Measurements from ENCODE around the gene CCDC150.
A peak's percentile ranks its signal among the peaks of the same experiment; 100 is the strongest.

CCDC150 gene

DNA sequence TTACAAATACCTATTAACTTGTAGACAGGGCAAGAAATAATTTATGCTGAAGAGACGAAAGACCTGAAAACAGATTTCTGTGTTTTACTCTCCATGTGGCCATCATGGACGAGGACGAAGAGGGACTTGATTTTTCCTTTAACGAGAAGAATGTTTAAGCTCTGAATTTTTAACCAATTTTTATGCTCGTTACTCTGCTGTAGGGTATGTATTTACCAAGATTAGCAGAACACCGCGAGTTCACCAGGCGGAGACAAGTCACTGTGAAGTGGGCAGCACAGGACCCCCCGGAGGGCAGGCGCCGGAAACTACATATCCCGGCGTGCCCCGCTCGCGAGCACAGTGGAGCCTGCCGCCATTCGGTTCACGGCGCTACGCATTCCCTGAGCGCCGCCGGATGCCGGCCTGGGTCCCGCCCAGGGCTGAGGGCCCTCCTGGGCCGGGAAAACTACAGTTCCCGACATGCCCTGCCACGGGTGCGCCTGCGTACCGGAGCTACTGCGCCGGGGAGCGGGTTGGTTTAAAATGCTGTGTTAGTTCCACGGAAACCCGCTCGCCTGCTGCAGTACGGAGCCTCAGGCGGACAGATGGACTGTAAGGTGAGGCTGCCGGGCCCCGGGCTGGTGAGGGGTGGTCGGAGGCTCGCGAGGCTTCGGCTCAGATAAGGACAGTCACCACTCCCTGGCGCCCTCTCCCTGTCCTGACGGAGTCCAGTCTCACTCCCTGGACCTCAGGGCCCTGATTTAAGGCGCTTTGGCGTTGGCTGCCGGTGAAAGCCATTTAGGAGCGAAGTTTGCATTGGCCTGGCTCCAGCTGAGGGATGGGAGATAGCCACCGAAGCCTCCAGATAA, at the start of gene CCDC150:
TSS of gene CCDC150 (plus strand) at position 536 of the 851 bp plus-strand sequence. CDS start at position 588, 52 bp downstream.
- Histone ChIP-seq H3K27me3 (ENCODE audit: control insufficient read depth, insufficient read depth, low read length) (no peaks in the 10 kb centered on the region), H3K27ac (ENCODE audit: low read length) (no peak within 1 kb of the TSS), H3K36me3 (ENCODE audit: control insufficient read depth, insufficient read depth, low read length) (no peaks in the 10 kb centered on the region), H3K4me3 (ENCODE audit: low read length) (peak within 1 kb of the TSS; percentile 92; the same call in 1 of the 2 replicates), H3K9me3 (ENCODE audit: control insufficient read depth, insufficient read depth, low read length) (no peaks in the 10 kb centered on the region), H3K4me1 (ENCODE audit: control insufficient read depth, insufficient read depth, low read length) (0 out of 2 replicates have a peak, but pooled peaks cover 2% of the 10 kb centered on the region)
- peak; percentile 79 for DNase-seq (ENCODE audit: low read depth, low spot score)
- WGBS (ENCODE audit: insufficient coverage, insufficient read length): no CpG with 5 or more reads among the region's 53 CpGs

DNA sequence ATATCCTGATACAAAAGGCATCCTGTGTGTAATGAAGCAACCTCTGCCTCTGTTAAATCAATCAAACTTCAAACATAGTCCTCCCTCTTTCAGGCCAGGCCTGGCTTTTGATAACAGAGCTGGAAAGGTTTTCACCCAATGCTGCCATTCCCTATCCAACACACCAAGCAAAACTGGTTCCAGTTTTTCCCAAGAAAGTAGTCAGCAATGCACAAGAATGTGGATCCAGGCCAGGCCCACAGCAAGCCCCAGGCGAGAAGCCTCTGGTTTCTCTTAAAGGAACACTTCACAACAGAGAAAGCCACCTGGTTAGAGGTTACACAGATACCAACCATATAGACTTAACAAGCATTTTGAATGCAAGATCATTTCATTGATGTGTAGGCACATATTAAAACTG, 49.2 kb upstream of the CCDC150 start:
- Histone ChIP-seq H3K27ac (ENCODE audit: low read length) (no peak overlapping the region), H3K9me3 (ENCODE audit: control insufficient read depth, insufficient read depth, low read length) (no peaks in the 10 kb centered on the region), H3K36me3 (ENCODE audit: control insufficient read depth, insufficient read depth, low read length) (no peaks in the 10 kb centered on the region), H3K27me3 (ENCODE audit: control insufficient read depth, insufficient read depth, low read length) (peaks cover 4% of the 10 kb centered on the region; the same call in 1 of the 2 replicates), H3K4me1 (ENCODE audit: control insufficient read depth, insufficient read depth, low read length) (no peaks in the 10 kb centered on the region), H3K4me3 (ENCODE audit: low read length) (no peak overlapping the region)
- WGBS (ENCODE audit: insufficient coverage, insufficient read length): no CpG with 5 or more reads among the region's 1 CpG
- no peak for DNase-seq (ENCODE audit: low read depth, low spot score)

DNA sequence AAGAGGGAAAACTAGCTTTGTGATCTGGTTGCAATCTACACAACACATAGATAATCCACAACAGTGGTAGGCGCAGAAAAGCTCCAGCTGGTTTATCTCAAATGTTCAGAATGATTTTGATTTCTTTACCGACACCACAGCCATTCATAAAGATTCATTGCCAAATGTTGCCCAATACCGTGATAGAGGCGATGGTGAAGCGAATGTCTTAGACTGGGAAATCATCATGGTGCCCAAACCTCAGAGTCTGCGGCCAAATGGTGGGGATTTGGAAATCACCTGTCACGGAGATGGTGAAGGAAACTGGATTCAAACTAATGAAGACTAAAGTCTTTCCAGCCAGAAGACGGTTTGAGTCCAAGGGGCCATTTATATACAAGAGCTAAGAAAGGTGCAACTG, 48.5 kb upstream of the CCDC150 start:
- DNase-seq (ENCODE audit: low read depth, low spot score): no peak
- Histone ChIP-seq H3K9me3 (ENCODE audit: control insufficient read depth, insufficient read depth, low read length) (no peaks in the 10 kb centered on the region), H3K27ac (ENCODE audit: low read length) (no peak overlapping the region), H3K27me3 (ENCODE audit: control insufficient read depth, insufficient read depth, low read length) (peaks cover 4% of the 10 kb centered on the region; the same call in 1 of the 2 replicates), H3K4me1 (ENCODE audit: control insufficient read depth, insufficient read depth, low read length) (no peaks in the 10 kb centered on the region), H3K36me3 (ENCODE audit: control insufficient read depth, insufficient read depth, low read length) (no peaks in the 10 kb centered on the region), H3K4me3 (ENCODE audit: low read length) (no peak overlapping the region)
- no CpG with 5 or more reads among the region's 8 CpGs for WGBS (ENCODE audit: insufficient coverage, insufficient read length)

DNA sequence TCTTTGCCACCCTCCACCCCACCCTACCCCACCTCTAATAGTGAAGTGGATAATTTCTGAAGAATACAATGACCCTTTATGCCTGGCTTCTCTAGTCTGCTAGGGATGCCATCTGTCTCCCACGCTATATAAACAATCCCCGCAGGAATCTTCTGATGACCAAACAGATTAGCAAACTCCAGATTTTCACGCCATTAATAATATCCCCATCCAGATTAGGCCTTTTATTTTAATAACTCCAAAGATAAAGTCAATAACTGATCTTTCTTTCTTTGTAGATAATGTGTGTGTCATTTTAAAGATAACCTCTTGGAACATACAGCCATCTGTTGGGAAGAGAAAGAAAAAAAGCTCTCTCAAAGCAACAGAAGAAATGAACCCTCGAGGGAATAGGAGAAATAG, 47.9 kb upstream of the CCDC150 start:
- Histone ChIP-seq H3K27me3 (ENCODE audit: control insufficient read depth, insufficient read depth, low read length) (peaks cover 4% of the 10 kb centered on the region; the same call in 1 of the 2 replicates), H3K4me3 (ENCODE audit: low read length) (no peak overlapping the region), H3K4me1 (ENCODE audit: control insufficient read depth, insufficient read depth, low read length) (no peaks in the 10 kb centered on the region), H3K36me3 (ENCODE audit: control insufficient read depth, insufficient read depth, low read length) (no peaks in the 10 kb centered on the region), H3K27ac (ENCODE audit: low read length) (no peak overlapping the region), H3K9me3 (ENCODE audit: control insufficient read depth, insufficient read depth, low read length) (no peaks in the 10 kb centered on the region)
- 100% methylated on average over 1 of the region's 4 CpGs for WGBS (ENCODE audit: insufficient coverage, insufficient read length)
- no peak for DNase-seq (ENCODE audit: low read depth, low spot score)

DNA sequence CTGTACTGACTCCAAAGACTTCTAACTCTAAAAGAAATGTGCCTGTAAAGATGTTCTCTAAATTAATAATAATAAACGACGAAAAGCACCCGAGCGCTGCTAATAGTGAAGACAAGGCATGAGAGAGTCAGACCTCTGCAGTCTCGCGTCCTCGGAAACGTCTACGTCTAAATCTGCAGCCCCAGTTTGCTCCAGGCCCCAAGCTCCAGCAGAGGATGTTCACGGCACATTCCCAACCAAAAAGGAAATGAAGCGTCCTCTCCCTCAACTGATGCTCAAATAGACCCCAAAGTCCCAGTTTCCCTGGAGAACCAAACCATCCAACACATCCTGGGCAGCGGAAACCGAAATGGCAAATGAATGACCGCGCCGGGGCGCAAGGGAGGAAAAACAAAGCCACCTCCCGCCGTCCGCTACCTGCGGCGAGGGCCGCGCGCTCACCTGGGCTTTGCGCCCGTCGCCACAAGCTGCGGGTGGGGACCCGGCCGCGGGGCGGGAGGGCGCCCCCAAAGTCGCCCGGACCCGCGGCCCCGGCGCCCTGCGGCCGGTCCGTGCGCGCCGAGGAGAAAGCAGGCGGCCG, 47.1 kb upstream of the CCDC150 start:
- peak; percentile 18 for DNase-seq (ENCODE audit: low read depth, low spot score)
- peaks cover 4% of the 10 kb centered on the region; the same call in 1 of the 2 replicates for H3K27me3 ChIP-seq (ENCODE audit: control insufficient read depth, insufficient read depth, low read length)
- H3K36me3 ChIP-seq (ENCODE audit: control insufficient read depth, insufficient read depth, low read length): no peaks in the 10 kb centered on the region
- H3K9me3 ChIP-seq (ENCODE audit: control insufficient read depth, insufficient read depth, low read length): no peaks in the 10 kb centered on the region
- no peak overlapping the region for H3K27ac ChIP-seq (ENCODE audit: low read length)
- no peaks in the 10 kb centered on the region for H3K4me1 ChIP-seq (ENCODE audit: control insufficient read depth, insufficient read depth, low read length)
- peak overlapping the region; percentile 88 for H3K4me3 ChIP-seq (ENCODE audit: low read length)
- WGBS (ENCODE audit: insufficient coverage, insufficient read length): no CpG with 5 or more reads among the region's 48 CpGs

DNA sequence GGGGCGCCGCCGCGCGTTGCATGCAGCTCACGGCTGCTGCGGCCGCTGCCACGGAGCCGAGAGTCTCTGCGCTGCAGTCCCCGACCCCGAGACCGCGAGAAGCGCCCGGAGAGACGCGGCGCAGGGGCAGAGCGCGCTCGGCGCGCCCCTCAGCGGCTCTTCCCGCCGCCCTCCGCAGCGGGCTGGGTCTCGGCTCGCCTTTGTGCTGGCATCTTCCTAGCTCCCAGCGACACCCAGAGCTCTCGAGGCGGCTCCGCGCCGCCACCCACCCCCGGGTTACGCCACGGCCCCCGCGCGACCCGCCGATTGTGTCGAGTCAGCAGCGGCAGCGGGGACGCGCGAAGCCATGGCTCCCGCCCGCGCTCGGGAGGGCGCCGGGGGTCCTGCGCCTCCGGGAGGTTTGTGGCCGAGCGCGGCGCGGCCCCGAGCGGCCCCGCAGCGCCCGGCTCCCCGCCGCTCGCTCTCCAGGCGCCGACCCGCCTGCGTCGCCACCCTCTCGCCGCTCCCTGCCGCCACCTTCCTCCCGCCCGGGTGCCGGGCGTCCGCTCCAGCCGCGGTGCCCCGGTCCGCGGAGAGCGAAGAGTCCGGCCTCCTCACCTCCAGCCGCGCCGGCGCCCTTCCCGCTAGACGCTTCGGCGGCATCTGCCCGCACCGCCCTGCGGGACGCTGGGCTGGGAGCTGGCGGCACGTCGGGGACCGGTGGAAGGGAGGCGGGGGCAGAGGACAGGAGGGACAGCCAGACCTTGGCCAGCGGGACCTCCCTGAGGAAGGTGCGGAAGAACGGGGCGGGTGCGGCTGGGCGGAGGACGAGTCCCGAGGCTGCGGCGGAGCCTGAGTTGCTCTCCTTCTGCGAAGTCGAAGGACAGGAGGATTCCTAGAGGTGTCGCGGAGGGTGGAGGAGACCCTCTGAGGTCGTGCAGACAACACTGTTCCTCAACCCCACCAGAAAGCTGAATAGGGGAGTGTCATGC, 46.3 kb upstream of the CCDC150 start, which contains the start of gene HECW2:
TSS of gene HECW2 (minus strand) at position 644 of the 971 bp plus-strand sequence.
- H3K9me3 ChIP-seq (ENCODE audit: control insufficient read depth, insufficient read depth, low read length): no peaks in the 10 kb centered on the region
- no peak within 1 kb of the TSS for H3K27ac ChIP-seq (ENCODE audit: low read length)
- DNase-seq (ENCODE audit: low read depth, low spot score): peak; percentile 13
- H3K36me3 ChIP-seq (ENCODE audit: control insufficient read depth, insufficient read depth, low read length): no peaks in the 10 kb centered on the region
- H3K27me3 ChIP-seq (ENCODE audit: control insufficient read depth, insufficient read depth, low read length): peaks cover 4% of the 10 kb centered on the region; the same call in 1 of the 2 replicates
- peak within 1 kb of the TSS; percentile 88 for H3K4me3 ChIP-seq (ENCODE audit: low read length)
- WGBS (ENCODE audit: insufficient coverage, insufficient read length): no CpG with 5 or more reads among the region's 125 CpGs
- H3K4me1 ChIP-seq (ENCODE audit: control insufficient read depth, insufficient read depth, low read length): no peaks in the 10 kb centered on the region

DNA sequence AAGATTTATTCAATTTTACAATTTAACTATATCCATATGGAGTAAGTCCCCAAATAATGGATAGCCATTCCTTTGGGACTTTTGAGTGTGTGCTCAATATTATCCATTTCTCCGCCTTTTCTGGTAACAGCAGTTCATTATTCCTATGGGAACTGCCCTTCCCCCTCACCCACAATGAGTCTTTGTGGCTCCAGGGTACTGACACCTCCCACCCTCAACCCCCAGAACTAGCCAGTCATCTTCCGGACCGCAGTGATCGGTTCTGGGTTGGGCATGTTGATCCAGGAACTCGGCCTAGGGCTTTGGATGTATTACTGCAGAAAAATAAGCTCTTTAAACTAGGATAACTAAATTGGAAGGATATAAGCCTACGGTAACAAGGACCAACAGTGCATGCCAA, 45.4 kb upstream of the CCDC150 start:
- no peak for DNase-seq (ENCODE audit: low read depth, low spot score)
- Histone ChIP-seq H3K27me3 (ENCODE audit: control insufficient read depth, insufficient read depth, low read length) (peaks cover 4% of the 10 kb centered on the region; the same call in 1 of the 2 replicates), H3K4me3 (ENCODE audit: low read length) (no peak overlapping the region), H3K36me3 (ENCODE audit: control insufficient read depth, insufficient read depth, low read length) (no peaks in the 10 kb centered on the region), H3K4me1 (ENCODE audit: control insufficient read depth, insufficient read depth, low read length) (no peaks in the 10 kb centered on the region), H3K9me3 (ENCODE audit: control insufficient read depth, insufficient read depth, low read length) (no peaks in the 10 kb centered on the region), H3K27ac (ENCODE audit: low read length) (no peak overlapping the region)
- no CpG with 5 or more reads among the region's 6 CpGs for WGBS (ENCODE audit: insufficient coverage, insufficient read length)

DNA sequence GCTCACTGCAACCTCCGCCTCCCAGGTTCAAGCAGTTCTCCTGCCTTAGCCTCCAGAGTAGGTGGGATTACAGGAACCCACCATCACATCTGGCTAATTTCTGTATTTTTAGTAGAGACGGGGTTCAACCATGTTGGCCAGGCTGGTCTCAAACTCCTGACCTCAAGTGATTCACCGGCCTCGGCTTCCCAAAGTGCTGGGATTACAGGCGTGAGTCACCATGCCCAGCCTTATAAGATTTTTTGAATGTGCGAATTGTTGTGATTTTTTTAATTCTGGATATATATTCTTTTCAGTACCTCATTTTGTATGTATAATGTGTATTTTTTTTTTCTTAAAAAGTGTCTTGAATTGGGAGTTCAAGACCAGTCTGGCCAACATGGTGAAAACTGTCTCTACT, 42.0 kb upstream of the CCDC150 start:
- no peak overlapping the region for H3K4me3 ChIP-seq (ENCODE audit: low read length)
- WGBS (ENCODE audit: insufficient coverage, insufficient read length): no CpG with 5 or more reads among the region's 6 CpGs
- no peak for DNase-seq (ENCODE audit: low read depth, low spot score)

DNA sequence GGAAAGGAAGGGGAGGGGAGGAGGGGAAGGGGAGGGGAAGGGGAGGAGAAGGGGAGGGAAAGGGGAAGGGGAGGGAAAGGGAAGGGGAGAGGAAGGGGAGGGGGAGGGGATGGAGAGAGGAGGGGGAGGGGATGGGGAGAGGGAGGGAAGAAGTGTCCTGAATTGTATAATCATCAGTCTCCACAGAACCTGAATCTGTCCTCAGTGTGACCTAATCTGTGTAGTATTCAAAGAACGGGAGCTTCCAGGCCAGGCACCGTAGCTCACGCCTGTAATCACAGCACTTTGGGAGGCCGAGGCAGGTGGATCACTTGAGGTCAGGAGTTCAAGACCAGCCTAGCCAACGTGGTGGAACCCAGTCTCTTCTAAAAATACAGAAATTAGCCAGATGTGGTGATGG, 41.1 kb upstream of the CCDC150 start:
- H3K4me3 ChIP-seq (ENCODE audit: low read length): no peak overlapping the region
- no peaks in the 10 kb centered on the region for H3K4me1 ChIP-seq (ENCODE audit: control insufficient read depth, insufficient read depth, low read length)
- no peaks in the 10 kb centered on the region for H3K36me3 ChIP-seq (ENCODE audit: control insufficient read depth, insufficient read depth, low read length)
- H3K27me3 ChIP-seq (ENCODE audit: control insufficient read depth, insufficient read depth, low read length): peaks cover 4% of the 10 kb centered on the region; the same call in 1 of the 2 replicates
- no peak for DNase-seq (ENCODE audit: low read depth, low spot score)
- no CpG with 5 or more reads among the region's 5 CpGs for WGBS (ENCODE audit: insufficient coverage, insufficient read length)
- no peaks in the 10 kb centered on the region for H3K9me3 ChIP-seq (ENCODE audit: control insufficient read depth, insufficient read depth, low read length)
- H3K27ac ChIP-seq (ENCODE audit: low read length): no peak overlapping the region

More for the DNA sequence above, 42.0 kb upstream of the CCDC150 start:
- Histone ChIP-seq H3K27me3 (ENCODE audit: control insufficient read depth, insufficient read depth, low read length) (peaks cover 4% of the 10 kb centered on the region; the same call in 1 of the 2 replicates), H3K9me3 (ENCODE audit: control insufficient read depth, insufficient read depth, low read length) (no peaks in the 10 kb centered on the region), H3K27ac (ENCODE audit: low read length) (no peak overlapping the region), H3K4me1 (ENCODE audit: control insufficient read depth, insufficient read depth, low read length) (no peaks in the 10 kb centered on the region), H3K36me3 (ENCODE audit: control insufficient read depth, insufficient read depth, low read length) (no peaks in the 10 kb centered on the region)

DNA sequence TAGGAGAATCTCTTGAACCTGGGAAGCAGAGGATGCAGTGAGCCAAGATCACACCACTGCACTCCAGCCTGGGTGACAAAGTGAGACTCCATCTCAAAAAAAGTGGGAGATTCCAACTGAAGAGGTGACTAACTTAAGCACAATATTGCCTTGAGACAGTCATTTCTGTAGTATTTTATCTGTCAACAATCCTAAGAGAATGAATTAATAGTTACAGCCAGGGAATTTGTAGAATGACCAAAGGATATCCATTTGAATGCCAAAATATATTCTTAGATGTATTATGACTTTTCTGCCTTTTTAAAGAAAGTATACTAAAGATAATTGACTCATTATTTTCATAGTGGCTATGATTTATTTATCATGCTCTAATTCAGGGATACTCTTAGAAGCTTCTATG, 40.7 kb upstream of the CCDC150 start:
- no peaks in the 10 kb centered on the region for H3K36me3 ChIP-seq (ENCODE audit: control insufficient read depth, insufficient read depth, low read length)
- no peaks in the 10 kb centered on the region for H3K9me3 ChIP-seq (ENCODE audit: control insufficient read depth, insufficient read depth, low read length)
- H3K4me3 ChIP-seq (ENCODE audit: low read length): no peak overlapping the region
- H3K27ac ChIP-seq (ENCODE audit: low read length): no peak overlapping the region
- peaks cover 2% of the 10 kb centered on the region; the same call in 1 of the 2 replicates for H3K27me3 ChIP-seq (ENCODE audit: control insufficient read depth, insufficient read depth, low read length)
- DNase-seq (ENCODE audit: low read depth, low spot score): no peak
- no peaks in the 10 kb centered on the region for H3K4me1 ChIP-seq (ENCODE audit: control insufficient read depth, insufficient read depth, low read length)
